GDM1 (cell line): ENCODE measurements around the gene GPRASP3.
"Not testable (repeated sequence)": the region's sequence is repeated elsewhere in the genome, so short reads cannot be mapped to it uniquely, and the experiment has no call there.

Experiments
- DNase-seq: peaks from one replicate; lab custom pipeline; 2025; lab: John Stamatoyannopoulos, UW

Gene GPRASP3

GRCh38 chrX:102720237-102721168 lies at the start of gene GPRASP3:
Gene GPRASP3, plus strand, starts transcription at chrX:102720743. Its CDS starts 28,253 bp downstream, at chrX:102748996.
- DNase-seq: no peak

GRCh38 chrX:102672856-102673255 lies 47.7 kb upstream of the GPRASP3 start:
- DNase-seq: no peak

GRCh38 chrX:102677479-102677878 lies 43.1 kb upstream of the GPRASP3 start:
- DNase-seq: not testable (repeated sequence)

- DNase-seq: no peak
Observed at GRCh38 chrX:102684772-102685520, 35.6 kb upstream of the GPRASP3 start.

- DNase-seq: no peak
Observed at GRCh38 chrX:102694749-102695148, 25.8 kb upstream of the GPRASP3 start.

GRCh38 chrX:102696306-102696705 lies 24.2 kb upstream of the GPRASP3 start:
- DNase-seq: no peak

- no peak for DNase-seq
Observed at GRCh38 chrX:102697494-102697893, 23.0 kb upstream of the GPRASP3 start.

GRCh38 chrX:102708900-102709299 lies 11.6 kb upstream of the GPRASP3 start:
- no peak for DNase-seq

- DNase-seq: no peak
Observed at GRCh38 chrX:102711872-102712215, 8.7 kb upstream of the GPRASP3 start.

- DNase-seq: no peak
Observed at GRCh38 chrX:102712216-102712966, 8.2 kb upstream of the GPRASP3 start, which contains the start of gene GPRASP2. Gene GPRASP2, plus strand, starts transcription at chrX:102712448. Its CDS starts 2,422 bp downstream, at chrX:102714870.

- no peak for DNase-seq
Observed at GRCh38 chrX:102712981-102713625, 7.4 kb upstream of the GPRASP3 start.

- no peak for DNase-seq
Observed at GRCh38 chrX:102714994-102715393, 5.5 kb upstream of the GPRASP3 start.

GRCh38 chrX:102715967-102716366 lies 4.6 kb upstream of the GPRASP3 start:
- no peak for DNase-seq

- not testable (repeated sequence) for DNase-seq
Observed at GRCh38 chrX:102721169-102721506, 595 bp downstream of the GPRASP3 start.

GRCh38 chrX:102723456-102723855 lies 2.9 kb downstream of the GPRASP3 start:
- no peak for DNase-seq

GRCh38 chrX:102727761-102728160 lies 7.2 kb downstream of the GPRASP3 start:
- DNase-seq: no peak

GRCh38 chrX:102728646-102729045 lies 8.1 kb downstream of the GPRASP3 start:
- no peak for DNase-seq

GRCh38 chrX:102739657-102740056 lies 19.1 kb downstream of the GPRASP3 start:
- DNase-seq: no peak

- no peak for DNase-seq
Observed at GRCh38 chrX:102744307-102744706, 23.8 kb downstream of the GPRASP3 start.

- no peak for DNase-seq
Observed at GRCh38 chrX:102745513-102745856, 24.9 kb downstream of the GPRASP3 start.

- no peak for DNase-seq
Observed at GRCh38 chrX:102745857-102746584, 25.5 kb downstream of the GPRASP3 start.
